ENCODE data around the gene SPTBN1. TPM values are rescaled to one million over a fixed set of nuclear protein-coding genes. Genes with fewer than 3 reads are reported as not detected.

SPTBN1 gene
- total and polyA plus RNA-seq, 2 of the 13 experiments (the other 11 are each of a cell fraction or from before 2014, with no cell fraction given) = 123 to 299 TPM

DNA sequence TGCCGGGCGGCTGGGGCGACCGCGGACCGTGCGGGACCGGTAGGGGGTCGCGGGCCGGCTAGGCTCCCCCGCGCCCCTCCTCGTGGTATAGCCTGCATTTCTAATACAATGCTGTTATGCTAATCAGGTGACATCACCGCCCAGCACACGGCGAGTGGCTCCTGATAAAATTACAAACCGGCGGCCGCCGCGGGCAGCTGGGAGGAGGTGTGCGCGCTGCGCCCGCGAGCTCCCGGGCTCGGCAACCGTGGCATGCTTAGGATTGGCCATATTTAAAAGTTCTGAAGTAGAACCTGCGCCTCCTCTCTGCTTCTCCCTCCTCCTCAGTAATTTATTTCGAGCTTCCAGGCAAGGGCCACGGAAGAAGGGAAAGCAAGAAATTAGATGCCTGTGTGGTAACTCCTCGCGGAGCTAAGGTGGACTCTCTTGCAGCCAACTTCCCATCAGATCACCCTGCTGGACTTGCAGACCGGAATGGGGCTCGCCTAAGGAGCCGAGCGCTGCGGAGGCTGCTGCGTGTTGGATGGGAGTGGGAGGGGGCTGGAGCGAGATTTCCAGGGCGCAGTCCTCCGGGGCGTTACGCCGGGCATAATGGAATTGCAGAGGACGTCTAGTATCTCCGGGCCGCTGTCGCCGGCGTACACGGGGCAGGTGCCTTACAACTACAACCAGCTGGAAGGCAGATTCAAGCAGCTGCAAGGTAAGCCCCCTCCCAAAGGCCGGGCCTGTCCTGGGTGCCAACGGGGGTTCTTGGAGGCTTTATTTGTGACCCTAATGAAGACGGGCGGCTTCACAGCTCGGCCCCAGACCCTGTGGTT, 102.3 kb downstream of the SPTBN1 start (continued):
- TF ChIP-seq MTA1 (CRISPR knock-in tag; IDR thresholded peaks at IDR 0.05; ENCODE audit: borderline replicate concordance) (no peak; the same call in 1 of the 2 replicates), LCORL (IDR thresholded peaks at IDR 0.05) (no peak), LCORL (CRISPR knock-in tag; IDR thresholded peaks at IDR 0.05) (peak; percentile 48), XBP1 (CRISPR knock-in tag; IDR thresholded peaks at IDR 0.05) (0 out of 2 replicates have a peak, but pooled peaks have one; percentile 46), ZKSCAN8 (CRISPR knock-in tag; IDR thresholded peaks at IDR 0.05; ENCODE audit: borderline replicate concordance) (0 out of 2 replicates have a peak, but pooled peaks have one; percentile 13), ZNF709 (CRISPR knock-in tag; IDR thresholded peaks at IDR 0.05) (0 out of 2 replicates have a peak, but pooled peaks have one; percentile 37), ZFX (CRISPR knock-in tag; IDR thresholded peaks at IDR 0.05; ENCODE audit: low read depth) (peak; percentile 9; the same call in 1 of the 2 replicates), ZNF782 (CRISPR knock-in tag; IDR thresholded peaks at IDR 0.05; ENCODE audit: borderline replicate concordance) (no peak; the same call in 1 of the 2 replicates), ZNF549 (CRISPR knock-in tag; IDR thresholded peaks at IDR 0.05) (no peak), ZNF460 (CRISPR knock-in tag; IDR thresholded peaks at IDR 0.05; ENCODE audit: borderline replicate concordance) (no peak), HMG20B (CRISPR knock-in tag; conservative IDR thresholded peaks at IDR 0.05) (peak; percentile 24; the same call in 1 of the 2 replicates), ZBTB25 (CRISPR knock-in tag; IDR thresholded peaks at IDR 0.05) (peak; percentile 46; the same call in 1 of the 2 replicates), HMGXB4 (CRISPR knock-in tag; IDR thresholded peaks at IDR 0.05; ENCODE audit: borderline replicate concordance in 1 of 2, low read depth in 1 of 2) (peak; percentile 44 to 60; a peak in 2 of 4 replicates), ZNF207 (IDR thresholded peaks at IDR 0.05; ENCODE audit: borderline replicate concordance) (no peak), ZC3H13 (CRISPR knock-in tag; IDR thresholded peaks at IDR 0.05) (no peak), ZBTB44 (CRISPR knock-in tag; IDR thresholded peaks at IDR 0.05) (no peak; the same call in 1 of the 2 replicates), ZNF772 (CRISPR knock-in tag; IDR thresholded peaks at IDR 0.05) (peak; percentile 71; the same call in 1 of the 2 replicates)
- TF ChIP-seq, protein P1, sequence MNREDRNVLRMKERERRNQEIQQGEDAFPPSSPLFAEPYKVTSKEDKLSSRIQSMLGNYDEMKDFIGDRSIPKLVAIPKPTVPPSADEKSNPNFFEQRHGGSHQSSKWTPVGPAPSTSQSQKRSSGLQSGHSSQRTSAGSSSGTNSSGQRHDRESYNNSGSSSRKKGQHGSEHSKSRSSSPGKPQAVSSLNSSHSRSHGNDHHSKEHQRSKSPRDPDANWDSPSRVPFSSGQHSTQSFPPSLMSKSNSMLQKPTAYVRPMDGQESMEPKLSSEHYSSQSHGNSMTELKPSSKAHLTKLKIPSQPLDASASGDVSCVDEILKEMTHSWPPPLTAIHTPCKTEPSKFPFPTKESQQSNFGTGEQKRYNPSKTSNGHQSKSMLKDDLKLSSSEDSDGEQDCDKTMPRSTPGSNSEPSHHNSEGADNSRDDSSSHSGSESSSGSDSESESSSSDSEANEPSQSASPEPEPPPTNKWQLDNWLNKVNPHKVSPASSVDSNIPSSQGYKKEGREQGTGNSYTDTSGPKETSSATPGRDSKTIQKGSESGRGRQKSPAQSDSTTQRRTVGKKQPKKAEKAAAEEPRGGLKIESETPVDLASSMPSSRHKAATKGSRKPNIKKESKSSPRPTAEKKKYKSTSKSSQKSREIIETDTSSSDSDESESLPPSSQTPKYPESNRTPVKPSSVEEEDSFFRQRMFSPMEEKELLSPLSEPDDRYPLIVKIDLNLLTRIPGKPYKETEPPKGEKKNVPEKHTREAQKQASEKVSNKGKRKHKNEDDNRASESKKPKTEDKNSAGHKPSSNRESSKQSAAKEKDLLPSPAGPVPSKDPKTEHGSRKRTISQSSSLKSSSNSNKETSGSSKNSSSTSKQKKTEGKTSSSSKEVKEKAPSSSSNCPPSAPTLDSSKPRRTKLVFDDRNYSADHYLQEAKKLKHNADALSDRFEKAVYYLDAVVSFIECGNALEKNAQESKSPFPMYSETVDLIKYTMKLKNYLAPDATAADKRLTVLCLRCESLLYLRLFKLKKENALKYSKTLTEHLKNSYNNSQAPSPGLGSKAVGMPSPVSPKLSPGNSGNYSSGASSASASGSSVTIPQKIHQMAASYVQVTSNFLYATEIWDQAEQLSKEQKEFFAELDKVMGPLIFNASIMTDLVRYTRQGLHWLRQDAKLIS (CRISPR knock-in tag; IDR thresholded peaks at IDR 0.05) = peak; percentile 88; the same call in 1 of the 2 replicates
- TF ChIP-seq, protein P2, sequence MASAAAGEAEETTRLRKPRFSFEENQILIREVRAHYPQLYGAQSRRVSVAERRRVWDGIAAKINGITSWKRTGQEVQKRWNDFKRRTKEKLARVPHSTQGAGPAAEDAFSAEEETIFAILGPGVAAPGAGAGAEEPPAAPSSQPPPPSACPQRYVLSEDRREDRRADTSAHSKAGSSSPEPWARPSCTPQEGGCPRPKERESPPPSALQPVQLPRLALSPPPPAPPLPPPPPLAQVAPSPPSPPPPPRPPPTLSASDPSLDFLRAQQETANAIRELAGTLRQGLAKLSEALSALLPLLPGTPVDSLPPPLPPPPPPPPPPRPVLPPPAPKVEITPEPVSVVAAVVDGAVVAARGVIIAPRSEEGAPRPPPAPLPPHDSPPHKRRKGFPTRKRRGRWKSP (CRISPR knock-in tag; IDR thresholded peaks at IDR 0.05) = 0 out of 2 replicates have a peak, but pooled peaks have one; percentile 1
